Left cardiac atrium (tissue), 4 donors: Measurements from ENCODE around the gene ARSB. TPM values are rescaled to one million over a fixed set of nuclear protein-coding genes. Genes with fewer than 3 reads are reported as not detected.
"Not testable (repeated sequence)": the region's sequence is repeated elsewhere in the genome, so short reads cannot be mapped to it uniquely, and the experiment has no call there.

Experiments
- ATAC-seq, 2 donors: fragments of 200-7000 bp; cut with Tn5 transposase; one replicate each; pipeline ENCODE4 v1.9.1; 2020; ENCODE audit warnings: mild to moderate bottlenecking in 2 of 2, moderate library complexity in 2 of 2
- DNase-seq: peaks from one replicate; pipeline ENCODE4 v3.0.0-alpha.2; 2020
- intact Hi-C, 2 donors: fragments of 100-400 bp; cut with DNase I; formaldehyde crosslinking; loops; one replicate each; pipeline versions ENCODE4 v1.14.1 to v1.15.1; 2022 to 2023
- total RNA-seq, 2 donors: library from RNA; stranded (reverse); fragmentation: NEBNext Ultra II Directional; extraction: Animal tissue kit (Norgen Biotek cat#: 25700); gene quantifications; one replicate each; pipeline ENCODE4 v1.2.1, GENCODE V29; 2021
- donor health status: DM: no; HTN: yes; CAD: no.
- donor health status: DM: no; HTN: yes; CAD: no; lungs with severe emphysema.
- donor health status: DM: yes; HTN: yes; CAD: no.
- donor health status: Dilated cardiomyopathy.

The ARSB gene
- total RNA-seq, 2 donors from 2014 or later = 10.5 to 10.6 TPM

DNA sequence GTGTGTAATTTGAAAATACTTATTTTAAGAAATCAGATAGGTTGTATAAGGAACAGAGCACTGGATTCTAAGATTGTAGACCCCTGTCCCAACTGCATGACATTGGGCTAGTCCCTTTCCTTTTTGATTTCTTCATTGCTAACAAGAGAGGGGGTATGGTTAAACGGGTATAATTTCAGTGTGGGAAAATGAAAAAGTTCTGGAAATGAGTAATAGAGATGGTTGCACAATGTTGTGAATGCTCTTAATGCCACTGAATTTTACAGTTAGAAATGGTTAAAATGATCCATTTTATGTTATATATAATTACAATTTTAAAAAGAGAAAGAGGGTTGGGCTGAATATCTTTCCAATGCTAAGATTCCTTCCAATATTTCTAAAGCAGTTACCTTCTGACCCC lies 233.2 kb downstream of the ARSB start:
- intact Hi-C loops = no loop called here
- no peak for DNase-seq

DNA sequence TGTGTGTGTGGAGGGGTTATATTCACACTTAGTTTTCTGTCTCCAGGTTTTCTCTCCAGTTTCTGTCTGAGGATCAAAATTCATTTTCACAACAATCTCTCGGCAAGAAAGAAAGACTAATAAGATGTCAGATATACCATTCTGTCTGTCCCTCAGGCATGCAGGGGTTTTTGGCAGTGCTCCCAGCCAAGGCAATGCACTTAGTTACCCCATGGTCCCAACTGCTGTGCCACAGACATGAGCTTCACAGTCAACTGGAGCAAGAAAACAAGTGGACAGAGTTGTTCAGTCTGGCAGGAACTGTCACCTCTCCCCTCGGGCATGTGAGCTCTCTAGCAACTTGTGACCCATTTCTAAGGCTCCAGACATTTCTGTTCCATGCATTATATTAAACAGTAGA lies 234.8 kb downstream of the ARSB start:
- intact Hi-C loops = no loop called here
- ATAC-seq = no peak
- no peak for DNase-seq

More for the DNA sequence above, 233.2 kb downstream of the ARSB start:
- ATAC-seq = no peak

DNA sequence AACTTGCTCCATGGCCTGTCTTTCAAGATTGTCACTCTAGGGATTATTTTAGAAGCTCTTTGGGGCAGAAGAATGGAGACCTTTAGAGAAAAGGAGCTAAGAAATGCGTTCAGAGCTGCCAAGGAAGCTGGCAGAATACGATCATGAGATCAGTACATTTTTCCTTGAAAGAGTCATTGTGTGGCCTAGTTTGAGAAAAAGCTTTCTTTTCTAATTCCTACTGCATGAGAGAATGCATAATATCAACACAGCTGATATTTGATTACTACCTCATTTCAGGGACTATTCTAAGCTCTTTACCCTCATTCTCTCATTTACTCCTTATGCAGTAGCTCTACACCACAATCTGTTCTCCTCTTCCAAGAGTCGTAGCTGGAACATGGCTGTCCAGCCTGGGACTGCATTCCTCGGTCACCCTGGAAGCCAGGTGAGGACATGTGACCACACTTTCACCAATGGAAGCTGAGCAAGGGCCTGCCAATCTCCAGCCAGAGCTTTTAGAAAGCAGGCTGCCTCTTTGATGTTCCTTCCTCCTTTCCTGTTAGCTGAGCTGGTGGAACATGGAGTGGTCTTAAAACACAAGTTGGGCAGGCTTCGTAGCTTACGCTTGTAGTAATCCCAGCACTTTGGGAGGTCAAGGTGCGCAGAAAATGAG lies 237.3 kb downstream of the ARSB start:
- peak in 1 of 2 donors; percentile 89 for ATAC-seq

DNA sequence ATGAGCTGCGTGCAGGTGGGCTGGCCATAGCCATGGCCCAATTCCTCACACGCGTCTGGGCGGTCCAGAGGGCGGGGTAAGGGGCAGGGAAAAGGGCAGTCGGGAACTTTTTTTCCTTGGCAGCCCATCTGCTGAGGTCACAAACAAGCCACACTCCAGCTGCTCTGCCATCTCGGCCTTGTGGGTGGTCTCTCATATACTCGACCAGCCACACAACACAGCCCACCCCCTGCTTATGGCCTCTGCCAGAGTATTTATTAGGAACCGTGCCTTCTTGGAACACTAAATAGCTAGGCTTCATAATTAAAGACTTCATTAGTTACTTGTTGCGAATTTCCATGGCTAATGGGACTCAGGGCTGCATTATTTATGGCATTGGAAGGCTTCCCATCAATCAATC lies 238.1 kb downstream of the ARSB start:
- no peak for ATAC-seq
- no peak for DNase-seq
- intact Hi-C loops = no loop called here

More for the DNA sequence above, 237.3 kb downstream of the ARSB start:
- intact Hi-C loops = no loop called here
- DNase-seq = no peak

DNA sequence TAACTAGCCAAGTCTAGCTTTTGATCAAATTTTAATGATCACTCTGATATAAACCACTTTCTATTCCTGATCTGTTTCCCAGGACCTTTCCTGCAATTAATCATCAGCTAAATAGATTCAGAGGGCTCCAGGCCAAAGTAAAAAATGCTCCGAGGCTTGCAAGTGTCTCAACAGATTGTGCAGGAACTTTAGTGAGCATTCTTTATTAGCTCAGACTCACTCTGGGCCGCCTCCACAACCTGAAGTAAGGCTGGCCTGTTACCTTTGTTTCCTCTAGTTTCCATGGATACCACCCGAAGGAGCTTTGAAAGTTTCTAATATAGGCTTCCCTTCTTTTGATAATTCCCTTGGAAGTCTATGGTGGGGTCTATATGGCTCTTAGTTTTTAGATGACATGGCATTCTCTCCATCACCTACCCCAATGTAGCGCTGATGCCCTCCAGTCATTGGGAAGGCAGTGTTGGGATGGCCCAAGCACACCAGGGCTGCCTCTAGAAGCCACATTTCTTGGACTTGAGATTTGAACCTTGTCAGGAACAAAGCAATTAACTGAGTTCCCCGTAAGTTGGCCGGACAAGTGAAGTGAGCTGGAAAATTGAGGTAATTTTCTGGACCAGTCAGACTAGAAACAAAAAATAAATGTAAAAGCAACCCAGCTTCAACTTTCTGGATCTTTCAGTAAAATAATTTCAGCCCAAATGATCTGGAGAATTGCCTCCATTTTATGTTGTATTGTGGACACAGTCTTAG lies 238.9 kb downstream of the ARSB start:
- intact Hi-C loops = no loop called here
- no peak for DNase-seq
- ATAC-seq = no peak

DNA sequence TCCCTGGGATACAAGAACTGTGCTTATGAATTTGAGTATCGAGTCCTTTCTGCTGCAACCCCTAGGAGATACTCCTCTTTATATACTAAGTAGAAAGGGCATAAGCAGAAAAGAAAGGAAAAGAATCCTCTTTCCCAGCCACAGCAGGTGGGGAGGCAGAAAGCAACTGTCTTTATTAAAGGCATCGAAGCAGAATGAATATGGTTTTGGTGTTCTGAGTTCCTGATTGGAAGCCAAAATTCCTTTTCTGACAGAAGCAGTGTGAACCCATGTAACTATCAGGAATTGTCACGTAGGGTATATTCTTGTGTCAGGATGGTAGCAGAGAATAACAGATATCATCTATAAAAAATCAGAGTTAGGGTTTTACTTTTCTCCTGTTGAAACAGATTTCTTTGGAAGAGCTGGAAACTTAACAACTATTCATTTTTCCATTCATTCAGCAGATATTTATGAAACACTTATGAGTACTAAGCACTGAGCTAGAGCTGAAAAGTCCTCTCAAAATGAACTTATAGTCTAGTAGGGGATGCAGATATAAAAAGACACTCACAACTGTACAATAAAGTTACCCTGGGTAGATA lies 240.1 kb downstream of the ARSB start:
- ATAC-seq = no peak
- intact Hi-C loops = no loop called here
- DNase-seq = no peak

DNA sequence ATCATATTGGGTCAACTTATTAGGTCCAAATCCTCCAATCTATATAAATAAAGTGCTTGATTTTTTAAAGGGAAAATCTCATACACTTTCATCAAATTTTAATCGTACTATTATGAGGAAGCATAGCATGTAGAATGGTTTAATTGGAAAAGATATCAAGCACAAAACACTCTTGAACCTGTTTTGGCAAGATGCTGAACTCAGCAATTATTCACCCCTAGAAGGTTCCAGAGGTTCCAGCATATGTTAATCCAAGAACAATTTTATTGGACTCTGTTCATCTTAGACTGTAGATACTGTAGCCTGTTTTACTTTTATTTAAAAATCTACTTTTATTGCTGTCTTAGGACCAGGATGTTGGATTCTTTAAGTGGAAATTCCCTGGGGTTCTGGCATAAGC lies 244.1 kb downstream of the ARSB start:
- ATAC-seq (no peak), DNase-seq (no peak)
- intact Hi-C loops = no loop called here

DNA sequence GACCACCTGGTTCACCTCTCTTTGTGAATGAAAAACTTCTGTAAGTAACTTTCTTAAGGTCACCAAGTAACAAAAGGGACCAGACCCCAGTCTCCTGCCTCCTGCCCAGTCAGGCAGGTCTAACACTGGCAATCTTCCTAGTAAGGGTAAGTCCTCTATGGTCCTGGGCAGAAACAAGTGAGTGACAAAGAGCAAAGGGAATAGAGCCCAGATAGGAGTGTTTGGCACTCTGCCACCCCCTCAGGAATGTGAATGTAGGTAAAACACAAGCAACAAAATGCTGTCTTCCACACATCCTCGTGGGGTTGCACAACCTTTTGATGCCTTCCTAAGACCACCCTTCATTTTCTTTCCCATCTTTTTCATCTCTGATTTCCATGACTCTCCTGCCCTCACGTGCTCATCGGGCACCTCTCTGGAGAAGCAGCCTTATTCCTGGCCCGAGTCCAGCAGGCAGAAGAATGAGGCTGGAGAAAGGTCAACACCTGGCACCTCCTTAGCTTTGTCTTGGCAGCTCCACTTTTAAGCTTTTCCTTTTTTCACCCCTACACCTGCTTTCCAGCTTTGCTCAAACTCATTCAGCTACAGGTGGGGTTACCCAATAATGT lies 246.3 kb downstream of the ARSB start:
- no peak for DNase-seq
- intact Hi-C loops = no loop called here
- no peak for ATAC-seq

DNA sequence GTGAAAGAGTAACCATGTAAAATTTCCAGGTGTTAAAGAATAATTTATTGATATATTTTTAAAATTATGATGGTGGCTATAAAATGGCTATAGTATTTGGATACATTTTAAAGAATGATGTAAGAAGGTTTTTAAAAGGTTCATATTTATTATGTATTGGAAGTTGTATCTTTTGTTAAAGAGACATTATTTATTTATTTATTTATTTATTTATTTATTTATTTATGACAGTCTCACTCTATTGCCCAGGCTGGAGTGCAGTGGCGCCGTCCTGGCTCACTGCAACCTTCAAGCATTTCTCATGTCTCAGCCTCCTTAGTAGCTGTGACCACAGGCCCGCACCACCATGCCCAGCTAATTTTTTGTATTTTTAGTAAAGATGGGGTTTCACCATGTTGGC lies 247.0 kb downstream of the ARSB start:
- ATAC-seq = no peak
- DNase-seq = no peak
- intact Hi-C loops = no loop called here

DNA sequence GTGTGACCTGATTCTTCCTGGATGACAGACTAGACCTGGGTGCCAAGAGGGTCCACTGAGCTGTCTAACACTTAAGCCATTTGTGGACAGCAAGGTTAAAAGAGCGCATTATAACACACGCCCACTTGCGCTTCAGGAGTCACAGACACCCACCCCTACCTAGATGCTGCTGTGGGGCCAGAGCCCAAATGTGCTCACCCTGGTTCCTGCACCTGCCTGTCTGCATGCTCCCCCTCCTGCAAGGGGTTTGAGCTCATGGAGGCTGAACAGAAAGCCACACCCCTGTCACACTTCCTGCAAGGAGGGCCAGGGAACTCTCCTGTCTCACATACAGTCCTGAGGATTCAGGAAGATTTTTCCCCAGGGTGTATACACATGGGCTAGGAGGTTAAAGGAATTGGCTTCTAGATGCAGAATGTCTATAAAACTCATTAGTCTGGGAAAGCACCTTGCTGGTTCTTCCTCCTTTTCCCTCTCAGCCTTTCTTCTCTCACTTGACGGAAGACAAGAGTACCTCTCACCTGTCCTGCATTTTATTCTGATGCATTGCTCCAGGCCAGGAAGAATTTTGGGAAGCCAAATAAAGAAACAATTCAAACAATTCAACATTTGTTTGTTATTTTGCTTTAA lies 249.2 kb downstream of the ARSB start:
- no peak for DNase-seq
- no peak for ATAC-seq
- intact Hi-C loops = no loop called here

DNA sequence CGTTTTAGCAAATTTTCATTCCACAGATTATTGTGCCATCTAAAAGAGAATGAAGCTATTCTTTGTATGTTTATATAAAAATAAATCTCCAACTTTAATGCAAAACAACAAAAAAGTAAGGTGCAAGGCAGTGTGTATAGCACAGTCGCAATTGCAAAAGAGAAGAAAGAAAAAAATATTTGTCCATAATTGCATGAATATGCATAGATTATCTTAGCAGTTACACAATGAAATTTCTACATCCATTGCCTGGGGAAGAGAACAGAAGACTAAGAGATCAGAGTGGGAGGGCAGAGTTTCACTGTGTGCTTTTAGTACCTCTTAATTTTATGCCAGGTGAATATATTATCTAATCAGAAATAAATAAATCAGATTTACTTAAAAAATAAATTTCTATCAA lies 250.2 kb downstream of the ARSB start:
- DNase-seq = no peak
- intact Hi-C loops = no loop called here
- ATAC-seq = no peak

DNA sequence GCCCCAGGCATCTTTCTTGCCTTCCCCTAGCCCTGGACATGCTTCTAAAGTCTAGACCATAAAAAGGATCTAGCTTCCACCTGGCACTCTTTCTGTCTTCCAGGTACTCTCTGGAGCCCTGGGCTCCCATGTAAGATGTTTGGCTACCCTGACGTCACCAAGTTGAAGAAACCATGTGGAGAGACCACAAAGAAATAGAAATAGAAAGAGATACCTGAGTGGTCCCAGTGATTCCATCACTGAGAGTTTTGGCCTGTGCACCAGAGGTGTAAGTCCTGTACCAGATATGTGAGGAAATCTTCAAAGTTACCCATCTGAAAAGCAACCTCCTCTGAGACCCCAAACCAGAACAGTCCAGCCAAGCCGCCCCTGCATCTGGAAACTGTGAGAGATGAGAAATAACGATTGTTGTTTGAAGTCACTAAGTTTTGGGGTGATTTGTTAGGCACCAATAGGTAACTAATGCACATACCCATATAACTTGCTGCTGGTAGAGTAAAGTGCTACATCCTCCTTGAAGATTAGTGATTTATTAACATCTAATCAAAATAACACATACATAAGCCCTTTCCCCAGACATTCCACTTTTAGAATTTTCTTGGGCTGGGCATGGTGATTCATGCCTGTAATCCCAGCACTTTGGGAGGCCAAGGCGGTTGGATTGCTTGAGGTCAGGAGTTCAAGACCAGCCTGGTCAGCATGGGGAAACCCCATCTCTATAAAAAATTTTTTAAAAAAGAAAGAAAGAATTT lies 250.8 kb downstream of the ARSB start:
- DNase-seq (no peak), ATAC-seq (no peak)
- intact Hi-C loops = no loop called here

DNA sequence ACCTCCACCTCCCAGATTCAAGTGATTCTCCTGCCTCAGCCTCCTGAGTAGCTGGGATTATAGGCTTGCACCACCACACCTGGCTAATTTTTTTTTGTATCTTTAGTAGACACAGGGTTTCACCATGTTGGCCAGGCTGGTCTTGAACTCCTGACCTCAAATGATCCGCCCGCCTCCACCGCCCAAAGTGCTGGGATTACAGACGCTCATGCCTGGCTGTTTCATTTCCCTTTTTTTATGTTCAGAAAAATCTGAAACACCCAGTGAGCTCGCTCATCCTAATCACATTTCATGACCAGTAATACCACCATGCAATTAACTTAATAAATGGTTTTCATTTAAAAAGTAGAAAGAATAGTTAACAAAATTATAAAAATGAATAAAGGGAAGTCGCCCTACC lies 252.4 kb downstream of the ARSB start:
- ATAC-seq, intact Hi-C loops, DNase-seq: not testable (repeated sequence)

DNA sequence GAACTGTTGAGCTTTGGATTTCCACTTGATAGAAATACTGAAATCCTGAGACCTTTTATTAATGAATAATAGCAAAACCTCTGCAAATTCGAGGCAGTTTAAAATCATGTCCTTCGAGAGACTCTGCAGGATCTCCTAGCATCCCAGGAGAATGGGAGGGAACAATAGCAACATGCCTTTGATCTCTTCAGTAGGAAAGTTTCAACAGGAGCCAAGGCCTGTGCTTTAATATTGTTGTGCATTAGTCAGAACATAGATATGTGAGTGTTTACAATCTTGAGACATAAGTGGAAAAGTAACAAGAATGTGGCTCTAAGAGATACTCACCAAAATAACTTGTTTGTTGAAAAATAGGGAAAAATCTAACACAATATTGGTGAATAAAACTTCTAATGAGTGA lies 253.2 kb downstream of the ARSB start:
- ATAC-seq = no peak
- intact Hi-C loops = no loop called here
- DNase-seq = no peak

DNA sequence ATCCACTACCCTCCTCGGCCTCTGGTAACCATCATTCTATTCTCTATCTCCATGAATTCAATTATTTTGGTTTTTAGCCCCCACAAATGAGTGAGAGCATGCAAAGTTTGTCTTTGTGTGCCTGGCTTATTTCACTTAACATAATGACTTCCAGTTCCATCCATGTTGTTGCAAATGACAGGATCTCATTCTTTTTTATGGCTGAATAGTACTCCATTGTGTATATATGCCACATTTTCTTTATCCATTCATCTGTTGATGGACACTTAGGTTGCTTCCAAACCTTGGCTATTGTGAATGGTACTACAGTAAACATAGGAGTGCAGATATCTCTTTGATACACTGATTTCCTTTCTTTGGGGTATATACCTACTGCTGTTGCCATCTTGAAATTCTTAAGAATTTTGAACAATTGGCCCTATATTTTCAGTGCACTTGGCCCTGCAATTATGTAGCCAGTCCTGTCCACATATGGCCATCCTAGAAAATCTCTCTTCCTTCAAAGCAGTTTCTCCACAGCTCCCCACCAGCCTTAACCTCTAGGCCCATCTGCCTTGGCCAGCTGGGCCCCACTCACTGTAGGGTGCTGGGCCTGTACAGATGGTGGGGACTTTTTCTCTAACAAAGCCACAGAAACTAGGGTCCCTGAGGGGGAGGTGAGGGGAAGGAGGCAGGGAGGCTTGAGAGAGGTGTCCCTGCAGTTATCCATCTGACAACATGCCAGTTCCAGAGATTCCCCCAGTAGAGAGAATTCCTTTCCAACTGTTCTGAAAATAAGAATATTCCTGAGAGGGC lies 254.6 kb downstream of the ARSB start:
- ATAC-seq (no peak), DNase-seq (no peak)
- intact Hi-C loops = no loop called here

DNA sequence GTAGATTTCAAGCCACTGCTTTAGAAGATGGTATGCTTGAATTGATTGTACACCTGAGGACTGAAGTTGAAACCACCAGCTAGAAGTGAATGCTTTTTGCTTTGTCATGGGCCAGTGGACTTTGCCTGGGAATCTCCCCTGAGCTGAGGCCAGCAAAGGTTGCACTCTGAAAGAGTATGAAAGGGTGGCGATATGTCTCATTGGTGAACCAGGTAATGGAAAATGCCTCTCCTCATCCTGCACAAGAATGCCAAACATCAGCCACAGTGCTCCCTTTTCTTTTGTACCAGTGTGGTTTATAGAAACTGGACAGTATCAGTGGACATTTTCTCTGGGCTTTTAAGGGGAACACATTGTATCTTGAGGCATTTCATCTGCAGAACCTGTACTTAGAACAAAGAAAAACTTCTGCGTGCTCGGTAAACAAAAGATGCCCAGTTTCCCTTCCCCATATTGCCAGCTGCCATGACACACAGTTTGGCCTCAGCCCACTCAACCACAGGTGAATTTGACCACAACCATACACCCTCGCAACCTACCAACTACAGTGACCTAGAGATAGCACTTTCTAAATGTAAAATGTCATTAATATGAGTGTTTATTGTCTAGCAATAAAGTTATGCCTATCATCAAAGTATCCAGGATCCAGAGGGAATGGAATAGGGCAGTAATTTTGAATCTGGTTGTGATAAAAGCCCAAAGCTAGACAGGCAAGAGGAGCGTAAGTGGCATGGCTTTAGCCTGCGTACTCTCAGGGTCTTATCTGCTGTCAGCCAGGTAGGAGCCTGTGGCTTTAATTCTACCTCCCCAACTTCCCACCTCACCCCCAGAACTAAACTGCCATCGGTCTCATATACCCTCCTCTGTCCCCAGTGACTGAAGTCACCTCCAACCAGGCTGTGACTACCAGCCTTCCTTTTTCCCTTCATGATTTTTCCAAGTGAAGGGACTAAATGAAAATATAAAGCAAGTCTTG lies 257.0 kb downstream of the ARSB start:
- no peak for ATAC-seq
- intact Hi-C loops = no loop called here
- no peak for DNase-seq
